GM21529 (cell line): ENCODE data around the gene GRM7.

ENCODE experiments used
- ATAC-seq: cut with Tn5 transposase; IDR thresholded peaks from one replicate; pipeline ENCODE4 v1.9.1; 2021; ENCODE audit not compliant: unreplicated experiment

The GRM7 gene

DNA sequence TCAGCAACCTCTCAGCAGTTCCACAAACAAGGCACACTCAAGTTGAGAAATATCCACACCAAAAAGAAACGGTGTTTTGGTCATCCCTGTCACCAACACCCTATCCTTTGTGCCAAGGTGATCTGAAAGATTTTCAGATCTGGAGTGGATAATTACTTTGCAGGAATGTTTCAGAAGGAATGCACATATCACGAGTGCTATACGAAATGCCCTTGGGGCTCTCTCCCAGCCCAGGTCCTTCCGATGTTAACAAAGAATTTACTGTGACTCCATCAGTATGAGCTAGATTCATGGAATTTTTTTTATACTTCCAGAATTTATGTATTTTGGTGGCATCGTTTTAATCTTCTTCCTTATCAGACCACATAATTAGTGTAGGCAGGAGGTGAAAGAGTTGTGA is 105.0 kb downstream of the GRM7 start:
- ATAC-seq, result no peak

DNA sequence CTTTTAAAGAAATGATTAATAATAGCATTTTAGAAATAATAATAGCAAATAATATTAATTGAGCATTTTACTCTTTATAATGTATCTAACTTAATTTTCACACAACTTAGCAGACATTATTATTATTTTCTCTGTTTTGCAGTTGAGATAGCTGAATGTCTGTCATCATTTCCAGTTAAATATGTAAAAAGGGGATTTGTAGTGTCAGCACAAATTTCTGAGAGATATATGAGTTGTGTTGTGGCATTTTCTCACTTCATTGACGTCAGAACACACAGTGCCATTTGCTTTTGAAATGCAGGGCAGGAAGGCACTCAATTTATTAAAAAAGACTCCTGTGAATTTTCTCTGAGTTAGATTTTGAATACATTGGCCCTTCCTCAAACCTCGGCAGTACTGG is 111.0 kb downstream of the GRM7 start:
- no peak for ATAC-seq

DNA sequence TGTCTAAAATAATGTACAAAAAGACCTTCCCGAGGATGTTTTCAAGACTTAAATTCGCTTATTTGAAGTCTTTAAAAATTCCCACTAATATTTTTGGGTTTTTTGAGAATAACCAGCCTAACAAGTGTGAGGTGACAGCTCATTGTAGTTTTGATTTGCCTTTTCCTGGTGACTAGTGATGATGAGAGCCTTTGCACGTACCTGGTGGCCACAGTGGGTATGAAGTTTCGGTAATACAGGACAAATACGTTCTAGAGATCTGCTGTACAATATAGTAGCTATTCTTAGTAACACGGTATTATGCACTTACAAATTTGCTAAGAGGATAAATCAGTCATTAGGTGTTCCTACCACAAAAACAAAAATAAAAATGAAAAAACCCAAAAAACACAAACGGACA is 124.9 kb downstream of the GRM7 start:
- no peak for ATAC-seq

DNA sequence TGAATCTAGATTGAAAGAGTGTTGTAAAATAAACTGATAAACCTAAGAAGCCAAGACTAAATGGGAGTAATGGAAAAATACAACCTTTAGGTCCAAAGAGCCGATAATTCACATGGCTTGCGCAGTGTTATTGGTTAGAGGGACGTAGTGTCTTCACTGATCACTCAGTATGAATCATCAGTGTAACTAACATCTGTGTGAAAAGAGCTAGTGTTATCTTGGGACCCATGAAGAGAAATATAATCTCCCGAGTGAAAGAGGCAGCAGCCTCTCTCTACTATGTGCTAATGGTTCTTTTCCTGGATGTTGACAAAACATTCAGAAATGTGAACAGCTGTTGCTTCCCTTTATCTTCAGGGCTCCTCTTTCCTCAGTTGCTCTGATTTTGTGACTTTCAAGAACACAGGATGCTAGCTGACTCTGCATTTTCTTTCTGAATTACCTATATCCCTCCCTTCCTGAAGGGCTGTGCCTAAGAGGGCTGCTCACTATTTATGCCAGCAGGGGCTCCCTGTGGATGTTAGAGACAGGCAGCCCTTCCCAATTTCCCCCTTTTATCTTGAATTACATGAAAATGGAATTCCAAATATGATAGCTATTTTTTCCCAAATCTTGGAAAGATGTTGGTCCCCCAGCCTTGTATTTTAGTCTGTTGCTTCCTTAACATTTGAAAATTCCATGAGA is 128.8 kb downstream of the GRM7 start:
- ATAC-seq, result no peak

DNA sequence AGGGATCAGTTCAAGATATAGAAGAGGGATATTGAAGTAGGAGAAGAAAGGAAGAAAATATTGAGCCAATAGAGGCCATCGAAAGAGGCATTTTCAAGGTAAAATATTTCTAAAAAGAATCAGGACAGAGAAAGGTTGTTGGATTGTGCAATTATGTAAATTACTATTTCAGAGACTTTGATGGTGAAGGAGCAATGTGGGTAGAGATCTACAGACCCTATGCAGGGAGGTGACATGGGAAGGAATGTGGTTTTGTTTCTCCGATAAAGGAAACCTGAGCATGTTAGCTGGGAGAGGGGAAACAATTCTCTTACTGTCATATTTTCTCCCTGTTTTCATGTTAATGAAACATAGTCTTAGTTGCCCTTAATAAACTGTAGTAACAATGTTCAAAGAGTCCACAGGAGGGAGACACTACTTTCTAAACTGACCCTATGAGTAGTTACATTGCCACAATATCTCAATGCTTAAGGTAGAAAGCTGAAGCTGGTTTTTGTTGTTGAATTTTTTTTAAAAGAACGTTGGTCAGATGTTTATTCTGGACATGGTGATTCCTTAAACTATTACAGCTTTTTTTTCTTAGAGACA is 133.3 kb downstream of the GRM7 start:
- no peak for ATAC-seq

DNA sequence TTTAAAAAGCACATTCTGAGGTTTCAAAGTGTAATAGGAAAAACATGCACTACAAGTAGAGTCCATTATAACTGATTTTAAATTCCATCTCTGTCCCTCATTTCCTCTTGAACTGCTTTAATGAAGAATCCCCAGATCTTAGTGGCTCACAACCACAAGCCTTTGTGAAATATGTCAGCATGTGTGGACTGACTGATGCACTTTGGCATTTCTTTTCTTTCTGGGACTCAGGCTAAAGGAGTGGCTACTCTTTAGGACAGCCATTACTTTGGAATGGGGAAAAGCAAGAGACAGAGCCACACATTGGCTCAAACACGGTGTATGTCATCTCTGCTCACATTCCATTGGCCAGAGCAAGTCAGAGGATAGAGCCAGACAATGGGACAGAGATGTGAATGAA is 139.6 kb downstream of the GRM7 start:
- no peak for ATAC-seq

DNA sequence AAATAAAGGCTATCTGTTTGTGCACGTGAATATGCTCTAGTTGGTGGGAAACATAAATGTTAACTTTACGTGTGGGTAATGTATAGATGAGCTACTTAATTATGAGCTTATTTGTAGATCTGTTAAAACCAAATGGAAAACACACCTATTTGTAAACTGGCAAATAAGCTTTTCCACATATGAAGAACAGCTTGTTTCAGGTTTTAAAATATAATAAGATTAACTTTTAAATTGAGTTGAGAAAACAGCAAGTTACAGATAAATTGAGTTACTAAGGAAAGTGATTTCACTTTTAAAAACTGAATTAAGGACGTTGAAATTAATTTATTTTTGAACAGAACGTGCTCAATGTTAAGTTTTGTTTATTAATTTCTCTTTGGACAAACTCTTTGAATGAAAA is 140.5 kb downstream of the GRM7 start:
- no peak for ATAC-seq

DNA sequence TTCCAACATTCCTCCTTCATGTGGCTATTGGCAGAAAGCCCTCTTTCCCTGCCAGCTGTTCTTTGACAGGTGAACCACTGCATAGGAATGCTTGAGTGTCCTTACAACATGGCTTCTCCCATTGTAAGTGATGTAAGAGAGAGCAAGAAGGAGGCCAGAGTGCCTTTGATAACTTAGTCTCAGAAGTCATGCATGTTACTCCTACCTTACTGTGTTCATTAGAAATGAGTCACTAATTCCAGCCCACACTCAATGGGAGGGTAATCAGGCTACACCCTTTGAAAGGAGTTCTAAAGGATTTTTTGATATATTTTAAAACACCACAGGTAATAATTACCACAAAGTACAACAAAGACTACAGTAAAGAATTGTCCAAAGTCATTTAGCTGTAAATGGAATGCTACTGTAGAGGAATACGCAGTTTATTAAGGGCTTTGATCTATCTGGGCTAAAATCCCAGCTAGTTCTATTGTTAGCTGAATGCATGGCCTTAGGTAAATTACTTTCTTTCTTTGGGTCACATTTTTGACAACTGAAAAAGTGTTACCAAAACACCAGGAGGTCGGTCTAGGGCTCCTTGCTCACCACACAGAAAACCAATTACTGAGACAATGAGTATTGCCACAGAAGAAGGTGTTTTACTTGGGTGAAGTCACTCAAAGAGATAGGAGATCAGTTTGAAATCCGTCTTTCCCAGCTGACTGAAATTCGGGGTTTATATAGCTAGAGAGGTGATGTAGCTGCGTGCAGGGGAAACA is 154.9 kb downstream of the GRM7 start:
- ATAC-seq, result no peak

DNA sequence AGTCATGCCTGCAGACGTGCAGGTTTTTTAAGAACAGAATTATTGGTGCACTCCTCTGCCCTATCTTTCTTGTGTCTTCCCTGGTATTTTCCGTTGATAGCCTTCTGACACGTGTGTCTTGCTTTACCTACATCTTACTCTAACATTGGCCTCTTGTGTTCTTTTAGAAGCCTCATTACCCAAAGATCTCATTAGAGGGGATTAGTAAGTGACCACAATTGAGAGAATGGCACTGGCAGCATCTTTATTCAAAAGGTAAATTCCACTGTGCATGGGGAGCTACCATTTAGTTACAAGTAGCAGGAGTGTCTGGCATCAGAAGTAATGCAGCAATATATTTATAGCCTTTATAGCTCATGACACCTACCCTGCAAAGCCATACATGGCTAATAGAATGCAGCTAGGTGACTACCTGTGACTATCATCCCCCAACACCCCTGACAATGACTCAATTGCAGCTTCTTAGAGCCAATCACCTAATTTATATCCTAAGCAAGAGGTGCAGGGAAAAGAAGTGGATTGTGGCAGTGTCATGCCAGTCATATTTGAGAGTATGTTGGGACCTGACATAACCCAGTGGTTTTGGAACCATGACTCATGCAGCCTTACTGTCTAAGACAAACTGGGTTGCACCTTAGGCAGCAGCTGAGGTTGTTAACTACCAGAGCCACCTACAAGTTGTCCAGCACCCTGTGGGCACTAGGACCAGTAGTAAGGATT is 164.8 kb downstream of the GRM7 start:
- ATAC-seq, result no peak

DNA sequence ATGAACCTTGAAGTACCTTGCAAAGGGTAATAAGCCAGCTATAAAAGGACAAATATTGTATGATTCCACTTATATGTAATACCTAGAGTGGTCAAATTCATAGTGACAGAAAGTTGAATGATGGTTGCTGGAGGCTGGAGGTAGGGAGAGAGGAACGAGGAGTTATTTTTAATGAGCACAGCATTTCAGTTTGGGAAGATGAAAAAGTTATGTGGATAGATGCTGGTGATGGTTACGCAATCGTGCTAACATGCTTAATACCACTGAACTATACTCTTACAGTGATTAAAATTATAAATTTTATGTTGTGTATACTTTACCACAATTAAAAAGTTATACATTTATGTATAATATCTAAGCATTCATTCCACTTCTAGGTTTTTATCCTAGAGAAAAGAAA is 168.6 kb downstream of the GRM7 start:
- ATAC-seq, result no peak

DNA sequence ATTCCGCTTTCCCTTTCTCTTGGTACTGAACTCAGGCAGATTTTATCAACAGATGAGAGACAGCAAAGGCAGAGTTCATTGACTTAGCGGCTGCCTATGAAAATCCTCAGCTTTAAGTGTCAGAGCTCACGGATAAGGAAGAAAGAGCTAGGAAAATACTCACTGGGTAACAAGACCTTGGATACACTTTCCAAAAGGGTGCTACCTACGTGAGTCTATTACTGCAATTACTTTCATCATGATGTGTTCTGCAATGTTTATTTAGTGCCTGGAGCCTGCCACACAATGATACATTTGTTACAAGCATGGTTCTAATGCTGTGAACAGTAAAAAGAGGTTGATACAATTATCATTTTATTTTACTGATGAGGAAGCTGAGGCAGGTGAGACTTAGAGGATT is 177.5 kb downstream of the GRM7 start:
- no peak for ATAC-seq

DNA sequence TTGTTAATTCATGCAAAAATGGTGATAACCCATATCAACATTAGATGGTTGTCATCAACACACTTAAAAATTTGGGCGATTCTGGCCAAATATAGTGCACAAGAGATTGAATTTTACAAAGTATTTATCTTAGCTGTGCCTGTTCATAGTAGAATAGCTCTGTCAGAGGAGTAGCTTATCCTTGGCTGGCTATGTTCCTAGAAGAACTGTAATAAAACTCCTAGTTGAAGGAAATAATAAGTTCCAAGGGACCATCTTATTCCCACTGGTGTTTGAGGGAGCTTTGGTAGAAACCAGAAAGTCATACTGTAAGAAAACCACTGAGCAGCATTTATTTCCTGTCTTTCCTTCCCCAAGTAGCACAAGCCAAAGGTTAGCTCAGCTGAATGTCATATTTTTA is 201.8 kb downstream of the GRM7 start:
- ATAC-seq, result no peak

DNA sequence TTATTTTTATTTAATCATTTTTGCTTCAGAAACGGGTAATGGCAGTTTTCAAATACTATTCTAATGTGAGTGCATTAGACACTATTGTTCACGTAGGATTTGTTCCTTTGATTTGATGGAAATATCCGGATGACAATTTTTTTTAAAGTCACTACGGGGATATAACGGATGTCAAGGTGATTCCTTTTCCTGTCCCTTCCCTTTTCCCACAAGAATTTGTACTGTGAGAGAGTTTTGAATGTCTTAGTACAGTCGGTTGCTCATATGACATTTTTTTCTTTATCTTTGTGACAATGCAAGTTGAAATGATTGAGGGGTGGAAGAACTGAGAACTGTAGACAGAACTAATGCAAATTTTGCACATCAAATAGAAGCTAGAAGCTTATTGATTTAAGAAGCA is 209.5 kb downstream of the GRM7 start:
- ATAC-seq, result no peak

DNA sequence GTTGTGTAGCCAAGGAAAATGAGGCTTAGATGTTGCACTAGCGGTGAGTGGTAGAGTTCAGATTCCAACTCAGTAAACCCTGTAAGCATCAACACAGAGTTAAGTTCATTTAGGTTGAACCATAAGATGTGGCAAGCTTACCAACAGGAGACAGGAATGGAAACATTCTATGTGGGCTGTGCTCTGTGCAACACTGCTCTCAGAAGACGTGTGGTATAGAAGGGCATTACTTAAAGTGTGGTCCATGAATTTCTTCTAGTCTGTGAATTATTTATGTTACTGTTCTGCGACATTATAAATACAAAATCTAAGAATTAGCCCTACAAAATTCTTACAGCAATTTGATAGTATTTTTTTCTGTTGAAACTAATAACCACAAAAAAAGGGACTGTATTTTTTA is 213.3 kb downstream of the GRM7 start:
- ATAC-seq, result no peak

DNA sequence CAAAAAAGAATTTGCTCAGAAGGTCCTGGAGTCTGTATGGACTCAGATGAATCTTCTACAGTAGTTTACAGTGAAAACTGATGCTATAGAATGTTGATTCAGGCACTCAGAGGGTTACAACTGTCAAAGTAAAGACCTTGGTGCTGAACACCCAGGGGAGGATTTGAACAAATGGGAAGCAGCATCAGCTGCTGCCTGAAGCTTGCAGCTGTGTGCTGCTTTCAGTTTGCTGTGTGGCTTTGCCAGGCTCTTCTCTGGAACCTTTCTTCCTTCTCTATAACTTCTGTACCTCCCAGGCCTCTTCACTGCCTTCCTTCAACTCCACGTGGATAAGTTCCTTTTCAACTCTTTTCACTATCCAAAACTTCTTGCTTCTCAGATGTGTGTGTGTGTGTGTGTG is 214.2 kb downstream of the GRM7 start:
- ATAC-seq, result no peak

DNA sequence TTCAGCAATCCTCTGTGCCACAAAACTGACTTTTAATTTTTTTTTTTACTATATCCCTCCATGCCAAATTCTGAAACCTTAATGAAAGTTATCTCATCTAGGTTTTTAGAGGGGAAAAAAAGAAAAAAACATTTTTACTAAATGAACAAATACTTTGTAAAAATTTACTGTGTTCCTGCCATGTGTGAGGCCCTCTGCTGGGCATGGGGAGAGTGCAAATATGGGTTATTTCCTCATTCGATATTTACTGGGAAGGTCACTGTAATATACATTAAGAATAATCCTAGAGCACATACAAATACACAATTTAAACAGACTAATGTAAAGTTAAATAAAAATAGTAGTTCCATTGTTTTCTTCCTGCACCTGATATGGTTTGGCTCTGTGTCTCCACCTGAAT is 215.0 kb downstream of the GRM7 start:
- ATAC-seq, result no peak

DNA sequence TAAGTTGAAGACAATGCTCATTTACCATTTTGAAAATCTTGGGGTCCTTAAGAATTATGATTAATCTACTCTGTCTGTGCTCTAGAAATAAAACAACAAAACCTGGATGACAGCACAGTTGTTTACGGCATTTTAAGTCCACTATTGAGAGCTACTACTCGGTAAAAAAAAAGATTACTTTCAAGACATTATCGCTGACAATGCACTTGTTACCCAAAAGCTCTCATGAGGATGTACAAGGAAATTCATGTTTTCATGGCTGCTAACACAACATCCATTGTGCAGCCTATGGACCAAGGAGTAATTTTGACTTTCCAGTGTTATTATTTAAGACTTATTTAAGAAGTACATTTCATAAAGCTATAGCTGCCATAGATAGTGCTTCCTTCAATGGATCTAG is 221.3 kb downstream of the GRM7 start:
- no peak for ATAC-seq

DNA sequence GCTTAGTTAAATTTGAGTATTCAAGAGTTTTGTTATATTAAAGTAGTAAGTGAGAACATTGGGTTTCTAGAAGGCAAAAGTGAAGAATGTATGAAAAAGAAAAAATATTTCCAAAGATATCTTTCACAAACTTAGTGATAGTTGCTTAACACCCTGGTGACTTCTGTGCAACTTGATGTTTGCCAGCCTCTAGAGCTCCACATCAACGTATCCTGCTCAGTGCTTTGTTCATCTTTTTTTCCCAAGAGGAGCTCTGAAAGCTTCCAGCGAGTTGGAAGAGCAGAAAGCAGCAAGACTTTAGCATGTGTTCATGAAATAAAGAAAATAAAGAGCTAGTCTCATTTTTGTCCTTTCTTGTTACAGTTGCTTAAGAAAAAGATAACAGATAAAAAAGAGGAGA is 225.5 kb downstream of the GRM7 start:
- ATAC-seq, result no peak

DNA sequence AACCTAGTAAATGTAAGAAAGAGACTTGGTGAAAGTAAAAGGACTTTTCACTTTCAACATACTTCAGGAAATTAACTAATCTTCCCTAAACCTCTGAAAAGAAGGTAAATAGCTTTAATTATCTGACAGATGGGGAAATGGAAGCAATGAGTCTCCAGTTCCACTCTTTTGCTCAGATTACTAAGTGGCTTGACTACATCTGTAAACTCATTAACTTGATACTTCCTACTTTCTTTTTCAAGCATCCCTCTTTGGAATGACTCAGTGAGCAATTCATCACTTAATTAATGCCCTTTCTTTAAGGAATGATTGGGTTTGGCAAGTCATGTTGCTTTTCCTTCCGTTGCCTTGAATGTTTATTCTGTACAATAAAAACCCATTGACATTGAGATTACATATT is 234.2 kb downstream of the GRM7 start:
- no peak for ATAC-seq

DNA sequence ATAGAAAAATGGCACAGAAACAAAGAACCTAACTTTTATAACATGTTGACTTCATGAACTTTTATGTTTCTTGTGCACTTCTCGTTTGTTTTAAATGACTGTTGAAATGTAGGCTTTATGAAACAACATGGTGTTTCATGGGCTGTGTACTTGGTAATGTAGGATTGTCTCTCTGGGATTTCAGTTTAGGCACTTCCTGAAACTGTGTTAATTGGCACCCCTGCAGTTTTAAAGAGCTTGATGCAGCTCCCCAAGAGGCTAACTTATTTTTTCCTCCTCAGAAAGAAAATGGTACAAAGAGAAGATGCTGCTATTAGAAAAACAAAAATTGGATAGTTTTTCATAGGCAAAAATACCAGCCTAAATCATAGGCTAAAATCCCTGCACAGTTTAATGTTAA is 239.2 kb downstream of the GRM7 start:
- no peak for ATAC-seq

DNA sequence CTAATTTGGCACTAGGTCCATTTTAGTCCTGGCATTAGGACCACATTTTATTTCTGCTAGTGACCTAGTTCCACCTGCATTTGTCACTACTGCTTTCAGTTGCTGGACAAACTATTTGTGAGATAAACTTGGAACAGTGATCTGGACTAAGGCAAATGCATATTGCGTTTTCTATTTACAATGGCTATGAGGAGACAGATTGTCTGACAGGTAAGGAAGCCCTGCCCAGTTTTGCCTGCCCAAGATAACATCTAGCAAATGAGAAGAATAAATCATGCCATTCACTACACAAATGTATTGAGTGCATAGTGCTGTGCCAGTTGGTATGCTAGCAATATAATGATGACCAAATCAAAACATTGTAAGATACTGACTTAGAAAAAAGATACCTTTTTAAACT is 245.7 kb downstream of the GRM7 start:
- no peak for ATAC-seq

DNA sequence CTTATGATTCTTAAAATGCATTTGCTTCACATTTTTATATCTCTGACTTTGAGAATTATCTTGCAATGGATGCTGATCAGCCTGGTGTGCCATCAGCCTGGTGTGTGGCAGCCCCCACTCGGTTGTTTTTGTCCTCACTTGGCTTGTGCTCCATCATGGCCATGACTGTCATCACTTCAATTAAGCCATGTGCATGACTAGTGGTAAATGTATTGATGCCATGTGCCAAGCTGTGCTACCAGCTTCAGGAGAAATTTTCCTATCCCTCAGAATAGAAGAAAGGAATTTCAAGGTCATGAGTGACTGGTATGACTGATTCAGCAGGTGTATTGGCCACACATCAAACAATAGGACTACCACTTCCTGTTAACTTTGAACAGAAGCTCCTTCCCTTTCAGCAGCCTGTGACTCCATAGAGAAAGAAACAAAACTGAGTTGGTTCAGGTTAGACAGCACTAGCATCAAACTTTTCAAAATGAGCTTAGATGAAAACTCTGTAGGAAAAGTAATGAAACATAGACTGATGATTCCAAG is 251.7 kb downstream of the GRM7 start:
- ATAC-seq, result no peak
